ENCODE results near the gene MSRB1. TPM values are rescaled to one million over a fixed set of nuclear protein-coding genes. Genes with fewer than 3 reads are reported as not detected.

Gene MSRB1
- total and polyA plus RNA-seq, 2 of the 13 experiments (the other 11 are each of a cell fraction or from before 2014, with no cell fraction given), result 32.1 to 75.4 TPM

DNA sequence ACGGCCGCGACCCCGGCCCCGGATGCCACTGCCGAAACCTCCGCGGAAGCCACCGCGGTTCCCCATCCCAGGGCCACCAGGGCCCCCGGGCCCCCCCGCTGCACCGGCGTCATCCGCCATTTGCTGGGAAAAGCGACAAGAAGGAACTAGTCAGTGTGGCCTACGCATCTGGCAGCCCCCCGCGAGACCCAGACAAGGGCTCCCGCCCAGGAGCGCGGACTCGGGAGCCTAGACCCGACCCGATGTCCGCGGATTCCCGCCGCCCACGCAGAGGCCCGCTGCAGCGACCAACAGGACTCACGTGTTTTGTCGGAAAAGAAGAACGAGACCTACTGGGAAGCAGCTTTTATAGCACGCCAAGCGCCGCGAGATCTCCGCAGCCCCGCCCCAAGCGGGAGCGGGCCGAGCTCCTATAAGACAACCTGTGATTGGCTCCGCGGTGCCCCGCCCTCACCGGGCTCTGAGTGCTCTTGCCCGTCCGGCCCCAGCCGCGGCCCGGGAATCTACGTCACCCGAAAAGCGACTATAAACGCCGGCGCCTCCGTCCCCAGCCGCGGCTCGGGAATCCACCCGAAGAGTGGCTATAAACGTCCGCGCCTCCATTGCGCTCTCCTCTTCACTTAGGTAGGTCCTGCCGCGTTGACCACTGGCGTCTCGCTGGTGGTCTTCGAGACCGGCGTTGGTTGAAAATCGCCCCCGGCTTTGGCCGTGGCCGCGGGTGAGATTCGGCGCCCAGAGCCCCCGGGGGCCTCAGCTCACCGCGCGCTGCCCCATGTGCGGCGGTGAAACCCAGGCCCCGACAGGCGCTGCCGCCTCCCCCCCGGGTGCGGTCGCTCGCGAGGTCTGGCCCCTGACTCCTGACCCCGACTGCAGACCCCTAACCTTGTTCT is 21.8 kb upstream of the MSRB1 start, which contains the start of gene RPS2 (continued):
- TF ChIP-seq, protein P1, sequence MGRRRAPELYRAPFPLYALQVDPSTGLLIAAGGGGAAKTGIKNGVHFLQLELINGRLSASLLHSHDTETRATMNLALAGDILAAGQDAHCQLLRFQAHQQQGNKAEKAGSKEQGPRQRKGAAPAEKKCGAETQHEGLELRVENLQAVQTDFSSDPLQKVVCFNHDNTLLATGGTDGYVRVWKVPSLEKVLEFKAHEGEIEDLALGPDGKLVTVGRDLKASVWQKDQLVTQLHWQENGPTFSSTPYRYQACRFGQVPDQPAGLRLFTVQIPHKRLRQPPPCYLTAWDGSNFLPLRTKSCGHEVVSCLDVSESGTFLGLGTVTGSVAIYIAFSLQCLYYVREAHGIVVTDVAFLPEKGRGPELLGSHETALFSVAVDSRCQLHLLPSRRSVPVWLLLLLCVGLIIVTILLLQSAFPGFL (CRISPR knock-in tag; IDR thresholded peaks at IDR 0.05), result no peak
- TF ChIP-seq NFIC (IDR thresholded peaks at IDR 0.05; ENCODE audit: low read length) (peak; percentile 68), ZNF274 (CRISPR knock-in tag; IDR thresholded peaks at IDR 0.05) (0 out of 2 replicates have a peak, but pooled peaks have one; percentile 49), ETV5 (CRISPR knock-in tag; IDR thresholded peaks at IDR 0.05; ENCODE audit: borderline replicate concordance) (peak; percentile 28), BCL6 (CRISPR knock-in tag; IDR thresholded peaks at IDR 0.05) (peak; percentile 48; the same call in 1 of the 2 replicates), ZFYVE20 (CRISPR knock-in tag; IDR thresholded peaks at IDR 0.05; ENCODE audit: borderline replicate concordance, low read depth) (peak; percentile 42; the same call in 1 of the 2 replicates), ZNF367 (CRISPR knock-in tag; IDR thresholded peaks at IDR 0.05; ENCODE audit: borderline replicate concordance) (no peak), EEA1 (CRISPR knock-in tag; IDR thresholded peaks at IDR 0.05; ENCODE audit: borderline replicate concordance) (no peak), ZNF546 (CRISPR knock-in tag; conservative IDR thresholded peaks at IDR 0.05) (no peak; the same call in 1 of the 2 replicates), GTF2F1 (IDR thresholded peaks at IDR 0.05; ENCODE audit: low read length) (peak; percentile 86; the same call in 1 of the 2 replicates)
- TF ChIP-seq, protein P2, sequence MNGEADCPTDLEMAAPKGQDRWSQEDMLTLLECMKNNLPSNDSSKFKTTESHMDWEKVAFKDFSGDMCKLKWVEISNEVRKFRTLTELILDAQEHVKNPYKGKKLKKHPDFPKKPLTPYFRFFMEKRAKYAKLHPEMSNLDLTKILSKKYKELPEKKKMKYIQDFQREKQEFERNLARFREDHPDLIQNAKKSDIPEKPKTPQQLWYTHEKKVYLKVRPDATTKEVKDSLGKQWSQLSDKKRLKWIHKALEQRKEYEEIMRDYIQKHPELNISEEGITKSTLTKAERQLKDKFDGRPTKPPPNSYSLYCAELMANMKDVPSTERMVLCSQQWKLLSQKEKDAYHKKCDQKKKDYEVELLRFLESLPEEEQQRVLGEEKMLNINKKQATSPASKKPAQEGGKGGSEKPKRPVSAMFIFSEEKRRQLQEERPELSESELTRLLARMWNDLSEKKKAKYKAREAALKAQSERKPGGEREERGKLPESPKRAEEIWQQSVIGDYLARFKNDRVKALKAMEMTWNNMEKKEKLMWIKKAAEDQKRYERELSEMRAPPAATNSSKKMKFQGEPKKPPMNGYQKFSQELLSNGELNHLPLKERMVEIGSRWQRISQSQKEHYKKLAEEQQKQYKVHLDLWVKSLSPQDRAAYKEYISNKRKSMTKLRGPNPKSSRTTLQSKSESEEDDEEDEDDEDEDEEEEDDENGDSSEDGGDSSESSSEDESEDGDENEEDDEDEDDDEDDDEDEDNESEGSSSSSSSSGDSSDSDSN (CRISPR knock-in tag; IDR thresholded peaks at IDR 0.05), result peak; percentile 74
- TF ChIP-seq, protein P3, sequence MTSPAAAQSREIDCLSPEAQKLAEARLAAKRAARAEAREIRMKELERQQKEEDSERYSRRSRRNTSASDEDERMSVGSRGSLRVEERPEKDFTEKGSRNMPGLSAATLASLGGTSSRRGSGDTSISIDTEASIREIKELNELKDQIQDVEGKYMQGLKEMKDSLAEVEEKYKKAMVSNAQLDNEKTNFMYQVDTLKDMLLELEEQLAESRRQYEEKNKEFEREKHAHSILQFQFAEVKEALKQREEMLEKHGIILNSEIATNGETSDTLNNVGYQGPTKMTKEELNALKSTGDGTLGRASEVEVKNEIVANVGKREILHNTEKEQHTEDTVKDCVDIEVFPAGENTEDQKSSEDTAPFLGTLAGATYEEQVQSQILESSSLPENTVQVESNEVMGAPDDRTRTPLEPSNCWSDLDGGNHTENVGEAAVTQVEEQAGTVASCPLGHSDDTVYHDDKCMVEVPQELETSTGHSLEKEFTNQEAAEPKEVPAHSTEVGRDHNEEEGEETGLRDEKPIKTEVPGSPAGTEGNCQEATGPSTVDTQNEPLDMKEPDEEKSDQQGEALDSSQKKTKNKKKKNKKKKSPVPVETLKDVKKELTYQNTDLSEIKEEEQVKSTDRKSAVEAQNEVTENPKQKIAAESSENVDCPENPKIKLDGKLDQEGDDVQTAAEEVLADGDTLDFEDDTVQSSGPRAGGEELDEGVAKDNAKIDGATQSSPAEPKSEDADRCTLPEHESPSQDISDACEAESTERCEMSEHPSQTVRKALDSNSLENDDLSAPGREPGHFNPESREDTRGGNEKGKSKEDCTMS (CRISPR knock-in tag; conservative IDR thresholded peaks at IDR 0.05), result no peak
- TF ChIP-seq, protein P4, sequence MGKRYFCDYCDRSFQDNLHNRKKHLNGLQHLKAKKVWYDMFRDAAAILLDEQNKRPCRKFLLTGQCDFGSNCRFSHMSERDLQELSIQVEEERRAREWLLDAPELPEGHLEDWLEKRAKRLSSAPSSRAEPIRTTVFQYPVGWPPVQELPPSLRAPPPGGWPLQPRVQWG (CRISPR knock-in tag; IDR thresholded peaks at IDR 0.05; ENCODE audit: borderline replicate concordance, low read depth), result no peak
- TF ChIP-seq, protein P5, sequence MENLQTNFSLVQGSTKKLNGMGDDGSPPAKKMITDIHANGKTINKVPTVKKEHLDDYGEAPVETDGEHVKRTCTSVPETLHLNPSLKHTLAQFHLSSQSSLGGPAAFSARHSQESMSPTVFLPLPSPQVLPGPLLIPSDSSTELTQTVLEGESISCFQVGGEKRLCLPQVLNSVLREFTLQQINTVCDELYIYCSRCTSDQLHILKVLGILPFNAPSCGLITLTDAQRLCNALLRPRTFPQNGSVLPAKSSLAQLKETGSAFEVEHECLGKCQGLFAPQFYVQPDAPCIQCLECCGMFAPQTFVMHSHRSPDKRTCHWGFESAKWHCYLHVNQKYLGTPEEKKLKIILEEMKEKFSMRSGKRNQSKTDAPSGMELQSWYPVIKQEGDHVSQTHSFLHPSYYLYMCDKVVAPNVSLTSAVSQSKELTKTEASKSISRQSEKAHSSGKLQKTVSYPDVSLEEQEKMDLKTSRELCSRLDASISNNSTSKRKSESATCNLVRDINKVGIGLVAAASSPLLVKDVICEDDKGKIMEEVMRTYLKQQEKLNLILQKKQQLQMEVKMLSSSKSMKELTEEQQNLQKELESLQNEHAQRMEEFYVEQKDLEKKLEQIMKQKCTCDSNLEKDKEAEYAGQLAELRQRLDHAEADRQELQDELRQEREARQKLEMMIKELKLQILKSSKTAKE (CRISPR knock-in tag; IDR thresholded peaks at IDR 0.05; ENCODE audit: borderline replicate concordance), result no peak
- TF ChIP-seq, protein P6, sequence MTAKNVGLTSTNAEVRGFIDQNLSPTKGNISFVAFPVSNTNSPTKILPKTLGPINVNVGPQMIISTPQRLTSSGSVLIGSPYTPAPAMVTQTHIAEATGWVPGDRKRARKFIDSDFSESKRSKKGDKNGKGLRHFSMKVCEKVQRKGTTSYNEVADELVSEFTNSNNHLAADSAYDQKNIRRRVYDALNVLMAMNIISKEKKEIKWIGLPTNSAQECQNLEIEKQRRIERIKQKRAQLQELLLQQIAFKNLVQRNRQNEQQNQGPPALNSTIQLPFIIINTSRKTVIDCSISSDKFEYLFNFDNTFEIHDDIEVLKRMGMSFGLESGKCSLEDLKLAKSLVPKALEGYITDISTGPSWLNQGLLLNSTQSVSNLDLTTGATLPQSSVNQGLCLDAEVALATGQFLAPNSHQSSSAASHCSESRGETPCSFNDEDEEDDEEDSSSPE (CRISPR knock-in tag; IDR thresholded peaks at IDR 0.05), result peak; percentile 88

Measured in HepG2 (cell line).